ENCODE results near the gene ZNF669.

ZNF669 gene

GRCh38 chr1:247070645-247071044 is 33.5 kb downstream of the ZNF669 start:
- TF ChIP-seq CTCF (IDR thresholded peaks at IDR 0.05; ENCODE audit: borderline replicate concordance, control extremely low read depth, extremely low read depth, insufficient read depth, missing control alignments) = no peak
- no peak for DNase-seq (ENCODE audit: low spot score)
- in situ Hi-C loops (cut with MboI; ENCODE audit: low sequenced_read_pairs, unreplicated experiment) = no loop called here

DNA sequence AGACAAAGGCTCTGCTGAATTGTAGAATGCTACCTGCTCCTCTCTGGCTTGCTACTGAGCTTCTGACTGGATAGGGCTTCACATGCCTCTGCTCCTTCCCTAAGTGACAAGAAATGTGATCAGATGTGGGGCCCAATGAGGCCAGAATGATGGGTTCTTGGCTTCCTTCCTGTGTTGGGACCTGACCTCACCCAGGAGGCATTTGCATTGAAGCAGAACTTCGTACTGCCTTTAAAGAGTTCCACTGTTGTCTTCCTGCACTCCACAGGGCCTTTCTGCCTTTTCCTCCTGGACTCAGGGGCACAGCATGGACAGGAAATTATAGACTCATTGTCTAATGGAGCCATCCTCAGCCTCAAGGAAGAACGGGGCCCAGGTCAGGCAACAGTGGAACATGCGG is 39.9 kb downstream of the ZNF669 start:
- in situ Hi-C loops (cut with MboI; ENCODE audit: low sequenced_read_pairs, unreplicated experiment) = no loop called here
- DNase-seq (ENCODE audit: low spot score) = no peak
- no peak for TF ChIP-seq CTCF (IDR thresholded peaks at IDR 0.05; ENCODE audit: borderline replicate concordance, control extremely low read depth, extremely low read depth, insufficient read depth, missing control alignments)

- TF ChIP-seq CTCF (IDR thresholded peaks at IDR 0.05; ENCODE audit: borderline replicate concordance, control extremely low read depth, extremely low read depth, insufficient read depth, missing control alignments) = no peak
- in situ Hi-C loops (cut with MboI; ENCODE audit: low sequenced_read_pairs, unreplicated experiment) = no loop called here
- DNase-seq (ENCODE audit: low spot score) = no peak
Measured at GRCh38 chr1:247060771-247061170, 43.4 kb downstream of the ZNF669 start.

DNA sequence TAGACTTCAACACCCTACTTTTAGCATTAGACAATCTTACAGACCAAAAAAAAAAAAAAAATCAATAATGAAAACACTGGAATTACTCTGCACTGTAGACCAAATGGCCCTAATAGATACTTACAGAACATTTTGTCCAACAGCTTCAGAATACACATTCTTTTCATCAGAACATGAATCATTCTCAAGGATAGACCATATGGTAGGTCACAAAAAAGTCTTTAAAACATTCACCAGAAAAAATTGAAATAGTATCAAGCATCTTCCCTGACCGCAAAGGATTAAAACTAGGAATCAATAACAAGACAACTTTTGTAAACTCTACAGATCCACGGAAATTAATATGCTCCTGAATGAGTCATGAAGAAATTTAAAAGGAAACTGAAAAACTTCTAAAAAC is 48.1 kb downstream of the ZNF669 start:
- DNase-seq (ENCODE audit: low spot score) = no peak
- in situ Hi-C loops (cut with MboI; ENCODE audit: low sequenced_read_pairs, unreplicated experiment) = no loop called here
- no peak for TF ChIP-seq CTCF (IDR thresholded peaks at IDR 0.05; ENCODE audit: borderline replicate concordance, control extremely low read depth, extremely low read depth, insufficient read depth, missing control alignments)

DNA sequence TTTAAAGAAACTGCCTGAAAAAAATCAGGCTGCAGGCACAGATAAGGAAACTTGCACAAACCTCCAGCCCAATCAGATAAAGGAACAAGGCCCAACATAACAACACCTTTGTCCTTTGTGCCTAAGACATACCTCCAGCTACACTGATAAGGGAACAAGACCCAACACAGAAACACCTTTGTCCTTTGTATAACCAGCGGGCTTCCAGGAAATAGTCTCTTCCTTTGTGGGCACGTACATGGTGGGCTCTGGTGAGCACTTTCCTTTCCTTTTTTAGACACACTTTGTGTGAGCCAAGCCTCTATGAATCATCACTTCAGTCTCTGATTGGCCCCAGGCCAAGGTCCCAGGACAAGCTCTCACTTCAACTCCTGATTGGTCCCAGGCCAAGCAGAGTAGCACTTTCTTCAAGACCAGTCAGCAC is 49.2 kb downstream of the ZNF669 start:
- DNase-seq (ENCODE audit: low spot score) = no peak
- no peak for TF ChIP-seq CTCF (IDR thresholded peaks at IDR 0.05; ENCODE audit: borderline replicate concordance, control extremely low read depth, extremely low read depth, insufficient read depth, missing control alignments)
- in situ Hi-C loops (cut with MboI; ENCODE audit: low sequenced_read_pairs, unreplicated experiment) = no loop called here
